A549 treated with RU486 at 1 μM for 4 hours (cell line): ENCODE data around the gene NAXD. TPM values are rescaled to one million over a fixed set of nuclear protein-coding genes. Genes with fewer than 3 reads are reported as not detected.

Source experiments
- total RNA-seq: library from RNA; stranded (reverse); fragments of 200-300 nt; extraction: Qiagen RNA extraction; gene quantifications from 5 replicates; pipeline ENCODE4 v1.2.3, GENCODE V29; 2022; ENCODE audit warnings: low read depth

The NAXD gene
- 14.1 to 18.5 TPM (median 17.4 TPM) in 5 replicates for total RNA-seq

DNA sequence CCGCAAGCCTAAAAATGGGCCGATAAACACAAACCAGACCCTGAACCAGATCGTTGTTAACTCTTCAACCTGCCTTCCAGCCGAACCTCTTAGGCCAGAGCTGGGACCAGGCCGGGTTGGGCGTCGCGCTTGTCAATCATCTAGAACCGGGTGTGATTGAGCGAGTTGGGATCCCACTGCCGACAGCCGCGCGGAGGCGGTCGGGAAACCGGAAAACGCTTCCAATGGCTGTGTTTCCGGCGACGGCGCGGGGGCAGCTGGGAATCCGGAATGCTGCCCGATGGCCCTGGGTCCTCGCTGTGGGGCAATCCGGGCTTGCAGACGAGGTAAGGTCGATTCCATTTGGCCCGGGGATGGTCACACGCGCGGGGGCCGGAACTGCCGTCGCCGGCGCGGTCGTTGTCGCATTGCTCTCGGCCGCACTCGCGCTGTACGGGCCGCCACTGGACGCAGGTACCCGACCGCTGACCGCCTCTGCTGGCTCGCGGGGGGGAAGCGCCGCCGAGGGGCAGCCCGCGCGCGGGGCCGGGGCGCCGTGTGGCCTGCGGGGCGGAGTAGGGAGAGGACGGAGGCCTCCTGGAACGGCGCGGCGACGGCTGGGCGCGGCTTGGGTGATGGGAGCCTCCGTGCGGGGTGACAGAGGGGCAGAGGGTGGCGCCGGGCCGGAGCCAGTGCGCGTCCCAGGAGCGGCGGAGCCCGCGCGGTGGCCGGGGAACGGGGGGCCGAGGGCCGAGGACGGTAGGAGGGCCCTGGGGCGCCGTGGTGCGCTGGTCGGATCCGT lies at the start of gene NAXD:
Gene NAXD, plus strand, starts transcription at position 224 of the 781 bp plus-strand sequence. Its CDS starts 57 bp downstream, at position 281.

Other genes with a start within 250 kb of the NAXD start
- 0.89 to 1.7 TPM (median 1.1 TPM) in 5 replicates for gene RAB20, start 53.8 kb upstream of the NAXD start, total RNA-seq
- 45.4 to 58.4 TPM (median 55.5 TPM) in 5 replicates for gene CARS2, start 90.6 kb downstream of the NAXD start, total RNA-seq
- 9.8 to 14.6 TPM (median 12.2 TPM) in 5 replicates for gene ING1, start 98.2 kb downstream of the NAXD start, total RNA-seq